NCI-H1436 (cell line): ENCODE data around the gene NPM1.

ENCODE experiments used
- DNase-seq: peaks from one replicate; lab custom pipeline; 2025; lab: John Stamatoyannopoulos, UW

The NPM1 gene

GRCh38 chr5:171450423-171451331 lies 63.0 kb downstream of the NPM1 start:
- DNase-seq, result peak; percentile 24

- no peak for DNase-seq
These were observed 63.8 kb downstream of the NPM1 start for GRCh38 chr5:171451421-171451820.

- no peak for DNase-seq
These were observed 65.5 kb downstream of the NPM1 start for GRCh38 chr5:171453056-171453725.

- DNase-seq, result no peak
These were observed 66.3 kb downstream of the NPM1 start for GRCh38 chr5:171453988-171454387.

- DNase-seq, result no peak
These were observed 66.9 kb downstream of the NPM1 start for GRCh38 chr5:171454549-171454948.

GRCh38 chr5:171455522-171455921 lies 67.9 kb downstream of the NPM1 start:
- DNase-seq, result no peak

- DNase-seq, result no peak
These were observed 69.7 kb downstream of the NPM1 start for GRCh38 chr5:171457208-171457981.

- no peak for DNase-seq
These were observed 72.2 kb downstream of the NPM1 start for GRCh38 chr5:171459839-171460238.
